Vagina (tissue), 2 donors: ENCODE measurements around the gene RYR3. TPM values are rescaled to one million over a fixed set of nuclear protein-coding genes. Genes with fewer than 3 reads are reported as not detected.

Source experiments
- DNase-seq, 2 donors: peaks; one replicate each; pipeline ENCODE4 v3.0.0-alpha.2; 2017; ENCODE audit errors: extremely low spot score in 2 of 2
- H3K27ac ChIP-seq: fragments of 200-600 bp; sonication (generic); one replicate; pipeline ENCODE4 v1.5.1; 2019
- H3K27me3 ChIP-seq: fragments of 200-600 bp; sonication (generic); one replicate; pipeline ENCODE4 v1.5.1; 2019
- H3K36me3 ChIP-seq, 2 donors: fragments of 200-600 bp; sonication (generic); one replicate each; pipeline ENCODE4 v1.5.1; 2017 to 2019
- H3K4me1 ChIP-seq: fragments of 200-600 bp; sonication (generic); one replicate; pipeline ENCODE4 v1.5.1; 2019
- H3K4me3 ChIP-seq, 2 donors: fragments of 200-600 bp; sonication (generic); 1 replicate in 1 of 2; 2 replicates in 1 of 2; pipeline ENCODE4 v1.5.1; 2016 to 2019
- H3K9me3 ChIP-seq: fragments of 200-600 bp; sonication (generic); one replicate; pipeline ENCODE4 v1.5.1; 2019
- CTCF ChIP-seq, 3 experiments: fragments of 450-650 bp in 2 of 3; fragments of 200-600 bp in 1 of 3; sonication (generic) in 1 of 3; IDR thresholded peaks; one replicate each; pipeline ENCODE4 v1.5.1; 2017 to 2019; ENCODE audit warnings: antibody characterized with exemption in 3 of 3, mild to moderate bottlenecking in 2 of 3, moderate library complexity in 2 of 3
- POLR2A ChIP-seq, 2 donors: fragments of 450-650 bp; IDR thresholded peaks; one replicate each; pipeline ENCODE4 v1.6.1; 2017; ENCODE audit warnings: antibody characterized with exemption in 2 of 2, mild to moderate bottlenecking in 2 of 2, moderate library complexity in 2 of 2
- POLR2AphosphoS5 ChIP-seq, 2 donors: sonication (generic); formaldehyde crosslinking; IDR thresholded peaks; one replicate each; pipeline ENCODE4 v1.9.0; 2017; ENCODE audit warnings: antibody characterized with exemption in 2 of 2, mild to moderate bottlenecking in 2 of 2, low read depth in 1 of 2; ENCODE audit not compliant: insufficient read depth in 1 of 2
- intact Hi-C: fragments of 100-400 bp; cut with DNase I; formaldehyde crosslinking; loops from one replicate; pipeline ENCODE4 v1.15.1; 2023
- total RNA-seq: library from RNA; depleted of rRNA; stranded (reverse); fragments of >200 nt; gene quantifications from one replicate; pipeline ENCODE4 v1.2.3, GENCODE V29; 2016

RYR3 gene
- total RNA-seq, 1 donor from 2014 or later = 16.5 TPM

- intact Hi-C loops = no loop called here
Measured at GRCh38 chr15:33871980-33872379, 561.2 kb downstream of the RYR3 start.

GRCh38 chr15:33872416-33873106 is 561.8 kb downstream of the RYR3 start:
- no peaks in the 10 kb centered on the region for H3K27me3 ChIP-seq
- intact Hi-C loops = no loop called here
- H3K9me3 ChIP-seq = no peaks in the 10 kb centered on the region

More at GRCh38 chr15:33871980-33872379, 561.2 kb downstream of the RYR3 start:
- H3K27ac ChIP-seq = no peak overlapping the region
- no peak overlapping the region for H3K4me3 ChIP-seq
- H3K36me3 ChIP-seq = peaks cover 0 to 3% of the 10 kb centered on the region in 2 donors
- DNase-seq = no peak
- no peaks in the 10 kb centered on the region for H3K4me1 ChIP-seq
- TF ChIP-seq POLR2AphosphoS5 (IDR thresholded peaks at IDR 0.05; ENCODE audit: insufficient read depth in 1 of 2, low read depth in 1 of 2) = no peak
- no peak for TF ChIP-seq POLR2A (IDR thresholded peaks at IDR 0.05)
- no peak for TF ChIP-seq CTCF (IDR thresholded peaks at IDR 0.05)
- no peaks in the 10 kb centered on the region for H3K27me3 ChIP-seq
- no peaks in the 10 kb centered on the region for H3K9me3 ChIP-seq

GRCh38 chr15:33874156-33874555 is 563.4 kb downstream of the RYR3 start:
- Histone ChIP-seq H3K4me1 (no peaks in the 10 kb centered on the region), H3K4me3 (no peak overlapping the region), H3K27me3 (no peaks in the 10 kb centered on the region), H3K9me3 (no peaks in the 10 kb centered on the region), H3K36me3 (no peaks in the 10 kb centered on the region), H3K27ac (no peak overlapping the region)
- DNase-seq = no peak
- TF ChIP-seq POLR2AphosphoS5 (IDR thresholded peaks at IDR 0.05; ENCODE audit: insufficient read depth in 1 of 2, low read depth in 1 of 2) = no peak
- intact Hi-C loops = no loop called here

More at GRCh38 chr15:33872416-33873106, 561.8 kb downstream of the RYR3 start:
- TF ChIP-seq POLR2AphosphoS5 (IDR thresholded peaks at IDR 0.05; ENCODE audit: insufficient read depth in 1 of 2, low read depth in 1 of 2) (no peak), CTCF (IDR thresholded peaks at IDR 0.05) (no peak), POLR2A (IDR thresholded peaks at IDR 0.05) (no peak)
- Histone ChIP-seq H3K36me3 (no peaks in the 10 kb centered on the region), H3K4me1 (no peaks in the 10 kb centered on the region), H3K27ac (no peak overlapping the region), H3K4me3 (no peak overlapping the region)
- no peak for DNase-seq

- no peaks in the 10 kb centered on the region for H3K27me3 ChIP-seq
- no peak for TF ChIP-seq CTCF (IDR thresholded peaks at IDR 0.05)
- TF ChIP-seq POLR2A (IDR thresholded peaks at IDR 0.05) = no peak
- no peak for TF ChIP-seq POLR2AphosphoS5 (IDR thresholded peaks at IDR 0.05; ENCODE audit: insufficient read depth in 1 of 2, low read depth in 1 of 2)
- H3K4me1 ChIP-seq = no peaks in the 10 kb centered on the region
- no peaks in the 10 kb centered on the region for H3K9me3 ChIP-seq
- no peak overlapping the region for H3K4me3 ChIP-seq
- DNase-seq = no peak
- no peak overlapping the region for H3K27ac ChIP-seq
- intact Hi-C loops = loop anchor here (10.0 kb wide), 1 partner anchor 48 kb away; no protein-coding TSS in a partner anchor
- no peaks in the 10 kb centered on the region for H3K36me3 ChIP-seq
Measured at GRCh38 chr15:33882921-33883320, 572.2 kb downstream of the RYR3 start.

- Histone ChIP-seq H3K27me3 (no peaks in the 10 kb centered on the region), H3K9me3 (no peaks in the 10 kb centered on the region), H3K27ac (no peak overlapping the region), H3K4me3 (no peak overlapping the region), H3K4me1 (no peaks in the 10 kb centered on the region), H3K36me3 (no peaks in the 10 kb centered on the region)
- intact Hi-C loops = loop anchor here (10.0 kb wide), 1 partner anchor 53 kb away; no protein-coding TSS in a partner anchor
- no peak for DNase-seq
- TF ChIP-seq POLR2A (IDR thresholded peaks at IDR 0.05) = no peak
- TF ChIP-seq POLR2AphosphoS5 (IDR thresholded peaks at IDR 0.05; ENCODE audit: insufficient read depth in 1 of 2, low read depth in 1 of 2) = no peak
- TF ChIP-seq CTCF (IDR thresholded peaks at IDR 0.05) = no peak
Measured at GRCh38 chr15:33888176-33888575, 577.4 kb downstream of the RYR3 start.
